Measurements from ENCODE around the gene SENP8. TPM values are rescaled to one million over a fixed set of nuclear protein-coding genes. Genes with fewer than 3 reads are reported as not detected.

The SENP8 gene
- total RNA-seq, 1 donor from 2014 or later = 6.3 TPM

DNA sequence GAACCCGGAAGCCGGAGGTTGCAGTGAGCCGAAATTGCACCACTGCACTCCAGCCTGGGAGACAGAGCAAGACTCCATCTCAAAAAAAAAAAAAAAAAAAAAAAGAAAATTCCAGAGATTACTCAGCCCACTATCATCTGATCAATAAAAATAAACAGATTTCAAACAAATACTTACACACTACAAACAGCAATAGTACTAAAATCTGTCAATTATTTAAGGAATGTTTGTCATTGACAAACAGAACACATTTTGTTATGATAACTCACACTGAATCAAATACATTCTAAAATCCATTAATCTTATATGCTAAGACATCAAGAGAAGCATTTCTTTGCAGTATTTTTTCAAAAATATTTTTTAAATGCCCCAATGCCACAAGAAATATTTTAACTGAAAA lies 7.8 kb upstream of the SENP8 start:
- intact Hi-C loops (cut with micrococcal nuclease) = no loop called here
- no peak for ATAC-seq

GRCh38 chr15:72112116-72112515 lies 6.1 kb upstream of the SENP8 start:
- ATAC-seq = no peak
- no peak for DNase-seq
- intact Hi-C loops (cut with micrococcal nuclease) = no loop called here

More for the DNA sequence above, 7.8 kb upstream of the SENP8 start:
- DNase-seq = no peak

DNA sequence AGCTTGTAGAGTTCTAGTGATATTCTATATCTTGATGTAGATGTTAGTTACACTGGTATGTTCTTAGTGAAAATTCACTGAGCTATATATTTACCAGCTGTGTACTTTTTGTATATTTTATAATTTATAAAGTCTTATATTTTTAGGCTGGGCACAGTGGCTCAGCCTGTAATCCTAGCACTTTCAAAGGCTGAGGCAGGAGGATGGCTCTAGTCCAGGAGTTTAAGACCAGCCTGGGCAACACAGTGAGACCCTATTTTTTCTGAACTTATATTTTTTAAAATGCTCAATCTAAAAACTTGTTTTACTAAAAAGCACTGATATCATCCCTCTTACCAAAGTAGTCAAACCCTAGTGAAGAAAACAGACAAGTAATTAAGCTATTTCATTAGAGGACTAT lies 5.4 kb upstream of the SENP8 start:
- intact Hi-C loops (cut with micrococcal nuclease) = no loop called here
- ATAC-seq (no peak), DNase-seq (no peak)

DNA sequence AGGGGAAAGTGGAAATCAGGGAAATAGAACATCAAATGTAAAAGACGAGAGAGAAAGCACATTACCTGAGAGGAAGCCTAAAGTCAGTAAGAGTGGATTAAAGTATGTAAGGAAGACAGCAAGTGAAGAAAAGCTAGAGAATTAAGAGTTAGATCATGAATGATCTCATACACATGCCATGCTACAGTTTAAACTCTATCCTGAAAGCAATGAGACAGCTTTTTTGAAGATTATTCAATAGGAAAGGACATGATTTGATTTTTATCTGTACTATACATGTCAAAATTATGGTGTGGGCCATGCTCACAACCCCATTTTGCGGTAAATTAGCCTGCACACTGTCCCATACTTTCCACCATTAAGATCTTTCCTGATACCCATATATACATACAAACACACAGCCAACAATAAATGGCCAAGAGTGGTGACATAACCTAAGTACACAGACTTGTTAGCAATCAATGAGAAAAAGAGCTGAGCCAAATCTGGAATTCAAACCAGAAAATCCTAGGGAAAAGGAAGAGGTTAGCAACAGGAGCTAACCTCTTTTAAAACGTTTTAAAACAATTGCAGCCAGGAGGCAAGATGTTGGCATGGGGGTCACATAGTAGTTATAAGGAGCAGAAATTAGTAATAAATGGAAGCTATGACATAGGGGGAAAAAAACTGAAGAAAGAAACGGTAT lies 4.7 kb upstream of the SENP8 start:
- intact Hi-C loops (cut with micrococcal nuclease) = no loop called here
- ATAC-seq (no peak), DNase-seq (no peak)

DNA sequence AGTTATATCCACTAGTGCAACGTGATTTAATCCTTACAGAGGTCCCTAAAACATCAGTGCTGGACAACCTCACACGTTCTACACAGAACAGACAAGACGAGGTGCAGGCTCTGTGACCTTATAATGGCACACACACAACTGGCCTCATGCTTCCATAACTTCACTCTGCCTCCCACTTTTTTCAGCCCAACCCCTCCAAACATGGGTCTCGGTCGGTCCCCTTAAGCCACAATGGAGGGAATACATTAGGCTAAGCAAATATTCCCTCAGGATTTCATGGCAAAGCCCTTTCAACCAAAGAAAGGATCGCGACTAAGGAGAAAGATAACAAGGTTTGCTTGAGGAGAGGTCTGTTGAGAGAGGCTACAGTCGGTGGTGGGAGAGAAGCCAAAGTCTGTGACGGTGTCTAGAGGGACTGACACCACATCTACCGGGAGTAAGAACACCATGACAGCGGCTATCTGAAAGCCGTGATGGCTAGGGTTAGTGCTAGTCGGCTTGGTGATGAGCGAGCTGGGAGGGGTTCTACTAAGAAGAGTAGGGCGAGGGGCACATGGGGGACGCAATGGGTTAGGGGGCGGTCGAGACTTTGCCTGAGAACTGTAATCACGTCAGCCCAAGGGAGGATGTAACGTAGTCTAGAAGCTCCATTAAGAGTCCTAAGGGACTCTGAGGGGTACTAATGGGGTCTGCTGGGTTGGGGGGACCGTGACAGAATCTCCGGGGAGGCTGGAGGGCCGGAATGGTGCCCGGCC lies 1.3 kb upstream of the SENP8 start:
- ATAC-seq (peak; percentile 20), DNase-seq (no peak)
- intact Hi-C loops (cut with micrococcal nuclease) = no loop called here

- DNase-seq (peak; percentile 90), ATAC-seq (peak; percentile 87)
- intact Hi-C loops (cut with micrococcal nuclease) = no loop called here
Observed at GRCh38 chr15:72117486-72118016, 652 bp upstream of the SENP8 start.

DNA sequence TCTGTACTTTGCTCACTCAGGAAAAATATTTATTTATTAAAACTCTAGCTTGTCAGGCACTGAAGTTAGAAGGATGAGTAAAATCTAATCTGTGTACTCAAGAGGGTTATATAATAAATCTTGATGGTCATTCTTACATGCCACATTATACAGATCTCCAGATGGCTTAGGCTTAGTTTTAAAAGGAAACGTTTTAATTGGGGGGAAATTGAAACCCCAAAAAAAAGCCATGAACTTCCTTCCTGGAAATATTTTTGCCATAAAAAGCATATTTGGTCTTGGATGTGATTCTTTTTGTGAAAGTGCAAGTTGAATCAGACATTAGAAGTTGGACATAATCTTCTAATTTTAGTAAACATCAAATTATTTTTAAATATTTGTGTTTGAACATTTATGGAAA lies 6.0 kb downstream of the SENP8 start:
- DNase-seq (no peak), ATAC-seq (no peak)
- intact Hi-C loops (cut with micrococcal nuclease) = no loop called here

GRCh38 chr15:72127724-72128322 lies 9.6 kb downstream of the SENP8 start:
- ATAC-seq (no peak), DNase-seq (no peak)
- intact Hi-C loops (cut with micrococcal nuclease) = no loop called here

GRCh38 chr15:72128359-72128758 lies 10.2 kb downstream of the SENP8 start:
- ATAC-seq (no peak), DNase-seq (no peak)
- intact Hi-C loops (cut with micrococcal nuclease) = no loop called here

- no peak for ATAC-seq
- intact Hi-C loops (cut with micrococcal nuclease) = no loop called here
- DNase-seq = no peak
Observed at GRCh38 chr15:72130272-72130671, 12.1 kb downstream of the SENP8 start.

GRCh38 chr15:72131922-72132321 lies 13.7 kb downstream of the SENP8 start:
- intact Hi-C loops (cut with micrococcal nuclease) = no loop called here
- DNase-seq = no peak
- ATAC-seq = no peak

DNA sequence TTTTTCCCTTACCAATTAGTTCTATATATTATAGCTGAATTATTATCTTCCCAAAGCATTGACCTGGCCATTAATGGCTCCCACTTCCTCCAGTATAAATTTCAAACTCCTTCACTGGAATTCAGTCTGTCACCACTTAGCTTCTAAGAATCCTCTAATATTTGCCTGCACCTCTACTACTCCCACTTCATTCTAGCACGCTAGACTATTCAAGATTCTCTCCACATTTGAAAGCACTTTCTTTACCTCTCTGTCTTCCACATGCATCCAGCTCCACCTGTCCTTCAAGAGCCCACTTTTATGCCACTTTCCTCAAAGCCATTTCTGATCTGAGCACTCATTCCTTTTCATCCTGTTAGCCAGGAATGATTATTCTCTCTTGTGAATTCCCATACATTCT lies 15.0 kb downstream of the SENP8 start:
- no peak for DNase-seq
- ATAC-seq = no peak
- intact Hi-C loops (cut with micrococcal nuclease) = no loop called here

DNA sequence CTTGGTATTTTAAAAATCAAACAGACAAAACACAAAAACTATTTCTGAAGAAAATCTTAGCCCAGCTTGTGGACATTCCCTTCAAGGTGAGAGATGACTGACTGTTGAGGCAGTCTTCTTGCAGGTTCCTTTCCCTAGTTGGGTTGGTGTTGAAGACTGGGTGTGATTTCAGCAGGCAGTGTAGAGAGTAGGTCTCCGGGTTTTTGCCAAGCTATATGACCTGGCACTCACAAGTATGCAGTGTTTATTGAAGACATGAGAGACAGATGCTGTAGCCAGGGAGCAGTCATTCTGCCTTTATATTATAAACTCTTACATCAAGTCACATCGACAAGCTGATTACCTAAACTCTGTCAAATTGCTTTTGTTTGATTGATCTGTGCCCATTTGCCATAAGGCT lies 17.5 kb downstream of the SENP8 start:
- no peak for ATAC-seq
- DNase-seq = no peak
- intact Hi-C loops (cut with micrococcal nuclease) = no loop called here

DNA sequence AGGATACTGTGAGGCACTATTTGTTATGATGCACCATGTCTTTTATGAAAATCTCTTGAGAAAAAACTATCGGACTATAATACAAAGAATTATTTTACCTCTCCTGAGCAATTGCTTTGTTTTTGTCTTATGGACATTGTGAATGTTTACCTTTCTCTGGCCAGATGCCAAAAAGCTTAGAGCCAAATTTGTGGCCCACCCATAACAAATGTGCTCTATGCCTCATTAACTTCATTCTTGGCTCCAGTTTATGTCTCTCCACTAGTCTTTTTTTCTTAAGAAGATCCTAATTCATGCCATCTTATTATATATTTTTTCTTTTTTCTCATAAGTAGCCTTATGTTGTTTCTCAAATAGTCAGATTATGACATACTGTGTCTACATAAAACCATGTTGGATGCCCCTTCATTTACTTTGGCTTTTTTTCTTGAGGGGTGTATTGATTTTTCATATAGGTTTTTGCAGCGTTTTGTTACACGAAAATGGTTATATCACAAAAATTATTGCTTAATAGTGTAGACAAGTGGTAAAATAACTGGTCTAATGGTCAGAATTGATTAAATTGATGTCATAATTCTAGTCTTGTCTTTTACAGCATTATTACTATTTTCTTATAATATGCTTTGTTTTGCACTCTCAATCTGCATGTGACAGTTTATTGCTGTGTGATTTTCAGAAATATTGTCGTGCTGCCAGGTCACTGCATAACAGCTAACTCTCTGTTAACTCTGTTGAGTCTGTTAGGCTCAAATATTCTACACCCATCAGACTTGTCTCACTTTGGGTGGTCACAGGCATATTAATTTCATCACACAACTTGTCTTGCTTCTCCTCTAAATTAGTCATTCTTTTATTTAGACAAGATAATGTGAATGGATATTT lies 18.2 kb downstream of the SENP8 start:
- no peak for DNase-seq
- no peak for ATAC-seq
- intact Hi-C loops (cut with micrococcal nuclease) = no loop called here

GRCh38 chr15:72139667-72140066 lies 21.5 kb downstream of the SENP8 start:
- DNase-seq = no peak
- ATAC-seq = peak; percentile 92
- intact Hi-C loops (cut with micrococcal nuclease) = no loop called here

DNA sequence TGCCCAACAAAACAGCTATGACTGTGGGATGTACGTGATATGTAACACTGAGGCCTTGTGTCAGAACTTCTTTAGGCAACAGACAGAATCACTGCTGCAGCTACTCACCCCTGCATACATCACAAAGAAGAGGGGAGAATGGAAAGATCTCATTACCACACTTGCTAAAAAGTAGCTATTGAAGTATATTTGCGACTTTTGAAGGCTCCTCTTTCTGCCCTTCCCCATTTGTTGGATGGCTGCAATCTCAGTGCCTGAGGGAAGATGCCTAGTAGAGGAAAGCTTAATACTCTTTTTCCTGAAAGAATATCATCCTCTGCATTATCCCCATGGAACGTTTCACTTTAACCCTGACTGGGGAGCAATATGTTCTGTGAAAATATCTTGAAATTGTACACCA lies 21.9 kb downstream of the SENP8 start:
- no peak for DNase-seq
- ATAC-seq = peak; percentile 6
- intact Hi-C loops (cut with micrococcal nuclease) = no loop called here

DNA sequence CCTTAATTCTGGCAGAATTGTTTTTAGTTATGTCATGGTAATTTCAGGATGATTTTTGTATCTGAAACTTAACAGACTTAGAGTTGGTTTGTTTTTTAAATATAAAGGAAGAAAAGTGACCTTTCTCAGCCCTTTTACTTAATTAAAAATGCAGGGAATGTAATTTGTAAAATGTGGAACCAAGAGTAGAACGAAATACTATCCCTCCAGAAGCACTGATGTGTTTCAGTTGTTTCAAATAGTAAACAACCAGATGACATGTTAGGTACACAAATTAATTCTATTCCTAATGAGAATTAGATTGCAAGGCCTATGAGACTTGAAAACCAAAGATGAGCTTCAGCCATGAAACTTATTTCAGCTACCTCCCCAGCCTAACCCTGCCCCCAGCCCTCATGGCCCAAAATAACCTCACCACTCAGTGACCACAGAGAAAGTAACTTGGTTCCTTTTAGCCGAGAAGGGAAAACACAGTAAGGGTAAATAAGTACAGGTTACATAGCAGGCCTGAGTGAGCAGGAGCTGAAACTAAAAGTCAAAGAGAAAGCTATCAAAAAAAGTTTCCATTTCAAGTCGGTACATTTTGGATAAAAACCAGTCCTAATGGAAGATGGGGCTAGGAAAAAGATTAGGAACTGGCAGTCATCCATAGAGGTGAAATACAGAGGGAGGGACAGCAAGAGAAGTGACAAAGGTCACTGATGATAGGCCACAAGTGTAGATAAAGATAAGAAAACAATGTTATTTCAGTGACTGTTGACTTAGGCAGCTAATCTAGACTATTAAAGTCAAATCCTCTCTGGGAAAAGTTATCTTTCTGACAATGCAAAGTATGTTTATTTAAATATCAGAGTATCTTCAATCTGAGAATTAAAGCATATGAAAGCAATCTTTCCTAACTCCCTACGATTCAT lies 23.2 kb downstream of the SENP8 start:
- intact Hi-C loops (cut with micrococcal nuclease) = no loop called here
- DNase-seq = no peak
- peak; percentile 74 for ATAC-seq

- intact Hi-C loops (cut with micrococcal nuclease) = no loop called here
- ATAC-seq (no peak), DNase-seq (no peak)
Observed at GRCh38 chr15:72146221-72146620, 28.0 kb downstream of the SENP8 start.

All from left ventricle myocardium superior (tissue), 1 donor.